ENCODE data around the gene ZNF628. TPM values are rescaled to one million over a fixed set of nuclear protein-coding genes. Genes with fewer than 3 reads are reported as not detected.

The ZNF628 gene
- total RNA-seq, 4 donors from 2014 or later: 5.1 to 16.6 (median 11.9) TPM

DNA sequence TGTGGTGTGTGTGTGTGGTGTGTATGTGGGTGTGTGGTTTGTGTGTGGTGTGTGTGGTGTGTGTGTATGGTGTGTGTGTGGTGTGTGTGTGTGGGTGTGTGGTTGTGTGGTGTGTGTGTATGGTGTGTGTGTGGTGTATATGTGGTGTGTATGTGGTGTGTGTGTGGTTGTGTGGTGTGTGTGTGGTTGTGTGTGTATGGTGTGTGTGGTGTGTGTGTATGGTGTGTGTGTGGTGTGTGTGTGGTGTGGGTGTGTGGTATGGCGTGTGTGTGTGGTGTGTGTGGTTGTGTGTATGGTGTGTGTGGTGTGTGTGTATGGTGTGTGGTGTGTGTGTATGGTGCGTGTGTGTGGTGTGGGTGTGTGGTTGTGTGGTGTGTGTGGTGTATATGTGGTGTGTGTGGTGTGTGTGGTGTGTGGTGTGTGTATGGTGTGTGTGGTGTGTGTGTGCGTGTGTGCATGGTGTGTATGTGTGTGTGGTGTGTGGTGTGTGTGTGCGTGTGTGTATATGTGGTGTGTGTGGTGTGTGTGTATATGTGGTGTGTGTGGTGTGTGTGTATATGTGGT, 42.0 kb upstream of the ZNF628 start:
- no peak for DNase-seq (ENCODE audit: extremely low spot score)
- no peak for TF ChIP-seq CTCF (IDR thresholded peaks at IDR 0.05)
- no peak for TF ChIP-seq EP300 (IDR thresholded peaks at IDR 0.05)
- TF ChIP-seq POLR2A (IDR thresholded peaks at IDR 0.05; ENCODE audit: low read depth): no peak
- TF ChIP-seq POLR2AphosphoS5 (IDR thresholded peaks at IDR 0.05): no peak
- peaks cover 7 to 93% (median 48%) of the 10 kb centered on the region in 4 donors for H3K27me3 ChIP-seq
- H3K36me3 ChIP-seq: no peaks in the 10 kb centered on the region
- intact Hi-C loops (cut with DNase I): no loop called here
- 66% methylated on average over 4 of the region's 4 CpGs for WGBS
- H3K27ac ChIP-seq (replicated peaks in 1 of 4): no peak overlapping the region
- no peak overlapping the region for H3K4me3 ChIP-seq
- peaks cover 0 to 13% (median 4%) of the 10 kb centered on the region in 4 donors for H3K4me1 ChIP-seq
- H3K9me3 ChIP-seq: no peaks in the 10 kb centered on the region

DNA sequence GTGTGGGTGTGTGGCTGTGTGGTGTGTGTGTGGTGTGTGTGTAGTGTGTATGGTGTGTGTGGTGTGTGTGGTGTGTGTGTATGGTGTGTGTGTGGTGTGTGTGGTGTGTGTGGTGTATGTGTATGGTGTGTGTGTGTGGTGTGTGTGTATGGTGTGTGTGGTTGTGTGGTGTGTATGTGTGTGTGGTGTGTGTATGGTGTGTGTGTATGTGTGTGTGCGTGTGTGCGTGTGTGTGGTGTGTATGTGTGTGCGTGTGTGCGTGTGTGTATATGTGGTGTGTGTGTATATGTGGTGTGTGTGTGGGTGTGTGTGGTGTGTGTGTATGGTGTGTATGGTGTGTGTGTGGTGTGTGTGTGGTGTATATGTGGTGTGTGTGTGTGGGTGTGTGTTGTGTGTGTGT, 41.4 kb upstream of the ZNF628 start:
- H3K27me3 ChIP-seq: peaks cover 7 to 93% (median 52%) of the 10 kb centered on the region in 4 donors

GRCh38 chr19:55436847-55437246, 39.6 kb upstream of the ZNF628 start:
- intact Hi-C loops (cut with DNase I): no loop called here
- H3K4me3 ChIP-seq: no peak overlapping the region
- H3K9me3 ChIP-seq: no peaks in the 10 kb centered on the region
- TF ChIP-seq CTCF (IDR thresholded peaks at IDR 0.05) (no peak), POLR2AphosphoS5 (IDR thresholded peaks at IDR 0.05) (no peak), POLR2A (IDR thresholded peaks at IDR 0.05; ENCODE audit: low read depth) (no peak), EP300 (IDR thresholded peaks at IDR 0.05) (no peak)
- no peak overlapping the region for H3K27ac ChIP-seq (replicated peaks in 1 of 4)
- H3K27me3 ChIP-seq: peaks cover 12 to 93% (median 64%) of the 10 kb centered on the region in 4 donors
- 46% methylated on average over 4 of the region's 8 CpGs for WGBS
- H3K36me3 ChIP-seq: no peaks in the 10 kb centered on the region
- peaks cover 8 to 31% (median 18%) of the 10 kb centered on the region in 4 donors for H3K4me1 ChIP-seq
- DNase-seq (ENCODE audit: extremely low spot score): no peak

More for the DNA sequence above, 41.4 kb upstream of the ZNF628 start:
- no peak for DNase-seq (ENCODE audit: extremely low spot score)
- no peak overlapping the region for H3K4me3 ChIP-seq
- no peak overlapping the region for H3K27ac ChIP-seq (replicated peaks in 1 of 4)
- TF ChIP-seq POLR2A (IDR thresholded peaks at IDR 0.05; ENCODE audit: low read depth): no peak
- TF ChIP-seq CTCF (IDR thresholded peaks at IDR 0.05): no peak
- no peak for TF ChIP-seq POLR2AphosphoS5 (IDR thresholded peaks at IDR 0.05)
- no peak for TF ChIP-seq EP300 (IDR thresholded peaks at IDR 0.05)
- no peaks in the 10 kb centered on the region for H3K9me3 ChIP-seq
- no peaks in the 10 kb centered on the region for H3K36me3 ChIP-seq
- H3K4me1 ChIP-seq: peaks cover 0 to 13% (median 4%) of the 10 kb centered on the region in 4 donors
- 92% methylated on average over 4 of the region's 4 CpGs for WGBS
- intact Hi-C loops (cut with DNase I): no loop called here

DNA sequence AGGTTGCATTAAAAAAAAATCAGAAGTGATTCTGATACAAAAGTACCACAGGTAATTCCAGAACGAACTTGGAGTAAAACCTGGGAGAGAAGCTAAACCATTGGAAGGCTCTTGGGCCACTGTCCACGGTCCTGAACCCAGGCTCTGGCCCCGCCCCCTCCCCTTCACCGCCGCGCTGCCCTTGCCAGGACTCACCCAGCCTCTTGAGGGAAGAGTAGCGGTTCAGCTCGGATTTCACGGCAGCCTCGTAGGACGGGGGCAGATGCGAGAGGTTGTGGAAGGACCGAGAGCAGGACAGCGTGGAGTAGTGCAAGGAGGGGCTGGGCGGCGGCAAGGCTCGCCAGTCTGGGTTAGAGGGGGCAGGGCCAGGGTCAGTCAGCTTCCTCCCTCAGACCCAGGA, 39.0 kb upstream of the ZNF628 start:
- peaks cover 10 to 37% (median 24%) of the 10 kb centered on the region in 4 donors for H3K4me1 ChIP-seq
- no peak for DNase-seq (ENCODE audit: extremely low spot score)
- H3K36me3 ChIP-seq: no peaks in the 10 kb centered on the region
- no peak overlapping the region for H3K4me3 ChIP-seq
- no peaks in the 10 kb centered on the region for H3K9me3 ChIP-seq
- WGBS: 3% methylated on average over 16 of the region's 17 CpGs
- intact Hi-C loops (cut with DNase I): no loop called here
- TF ChIP-seq POLR2A (IDR thresholded peaks at IDR 0.05; ENCODE audit: low read depth) (no peak), EP300 (IDR thresholded peaks at IDR 0.05) (no peak), POLR2AphosphoS5 (IDR thresholded peaks at IDR 0.05) (no peak), CTCF (IDR thresholded peaks at IDR 0.05) (no peak)
- no peak overlapping the region for H3K27ac ChIP-seq (replicated peaks in 1 of 4)
- H3K27me3 ChIP-seq: peaks cover 12 to 93% (median 64%) of the 10 kb centered on the region in 4 donors

DNA sequence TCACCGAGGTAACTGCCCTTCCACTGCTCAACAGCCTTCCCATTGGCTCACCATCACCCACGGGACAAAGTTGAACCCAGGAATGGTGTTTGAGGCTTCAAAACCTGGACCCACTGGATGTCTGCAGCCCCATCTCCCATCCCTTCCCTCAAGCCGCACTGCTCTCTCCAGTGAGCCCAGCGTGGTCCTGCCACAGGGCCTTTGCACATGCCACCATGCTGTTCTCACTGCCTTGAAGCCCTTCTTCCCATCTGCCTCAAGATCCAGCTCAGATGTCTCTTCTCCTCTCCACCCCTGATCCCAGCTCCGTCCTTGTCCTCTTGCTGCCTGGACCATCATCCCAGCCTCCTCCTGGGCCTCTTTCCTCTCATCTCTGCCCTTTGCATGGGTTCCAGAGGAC, 37.4 kb upstream of the ZNF628 start:
- no peak overlapping the region for H3K27ac ChIP-seq (replicated peaks in 1 of 4)
- H3K36me3 ChIP-seq: no peaks in the 10 kb centered on the region
- H3K4me1 ChIP-seq: peaks cover 10 to 40% (median 31%) of the 10 kb centered on the region in 4 donors
- H3K27me3 ChIP-seq: peaks cover 5 to 93% (median 60%) of the 10 kb centered on the region in 4 donors
- 76% methylated on average over 5 of the region's 5 CpGs for WGBS
- no peak overlapping the region for H3K4me3 ChIP-seq
- TF ChIP-seq POLR2A (IDR thresholded peaks at IDR 0.05; ENCODE audit: low read depth): no peak
- no peak for TF ChIP-seq POLR2AphosphoS5 (IDR thresholded peaks at IDR 0.05)
- no peak for TF ChIP-seq EP300 (IDR thresholded peaks at IDR 0.05)
- TF ChIP-seq CTCF (IDR thresholded peaks at IDR 0.05): no peak
- intact Hi-C loops (cut with DNase I): no loop called here
- DNase-seq (ENCODE audit: extremely low spot score): no peak
- H3K9me3 ChIP-seq: no peaks in the 10 kb centered on the region
